KOPT-K1 (cell line): ENCODE data around the gene NUPR2.
"Not testable (repeated sequence)": the region's sequence is repeated elsewhere in the genome, so short reads cannot be mapped to it uniquely, and the experiment has no call there.

ENCODE experiments used
- H3K27ac ChIP-seq: fragments of 200-600 bp; sonication (generic); 2 replicates; pipeline ENCODE4 v1.5.1; 2016; ENCODE audit warnings: antibody characterized with exemption, mild to moderate bottlenecking, low read depth, low read length; ENCODE audit not compliant: poor library complexity, severe bottlenecking
- H3K36me3 ChIP-seq: fragments of 200-600 bp; sonication (generic); 2 replicates; pipeline ENCODE4 v1.5.1; 2017; ENCODE audit warnings: antibody characterized with exemption, mild to moderate bottlenecking, low read length, moderate library complexity; ENCODE audit not compliant: insufficient read depth
- H3K9me3 ChIP-seq: fragments of 200-600 bp; sonication (generic); 2 replicates; pipeline ENCODE4 v1.5.1; 2017; ENCODE audit warnings: antibody characterized with exemption, low read length, mild to moderate bottlenecking; ENCODE audit not compliant: insufficient read depth, poor library complexity, severe bottlenecking

Gene NUPR2

DNA sequence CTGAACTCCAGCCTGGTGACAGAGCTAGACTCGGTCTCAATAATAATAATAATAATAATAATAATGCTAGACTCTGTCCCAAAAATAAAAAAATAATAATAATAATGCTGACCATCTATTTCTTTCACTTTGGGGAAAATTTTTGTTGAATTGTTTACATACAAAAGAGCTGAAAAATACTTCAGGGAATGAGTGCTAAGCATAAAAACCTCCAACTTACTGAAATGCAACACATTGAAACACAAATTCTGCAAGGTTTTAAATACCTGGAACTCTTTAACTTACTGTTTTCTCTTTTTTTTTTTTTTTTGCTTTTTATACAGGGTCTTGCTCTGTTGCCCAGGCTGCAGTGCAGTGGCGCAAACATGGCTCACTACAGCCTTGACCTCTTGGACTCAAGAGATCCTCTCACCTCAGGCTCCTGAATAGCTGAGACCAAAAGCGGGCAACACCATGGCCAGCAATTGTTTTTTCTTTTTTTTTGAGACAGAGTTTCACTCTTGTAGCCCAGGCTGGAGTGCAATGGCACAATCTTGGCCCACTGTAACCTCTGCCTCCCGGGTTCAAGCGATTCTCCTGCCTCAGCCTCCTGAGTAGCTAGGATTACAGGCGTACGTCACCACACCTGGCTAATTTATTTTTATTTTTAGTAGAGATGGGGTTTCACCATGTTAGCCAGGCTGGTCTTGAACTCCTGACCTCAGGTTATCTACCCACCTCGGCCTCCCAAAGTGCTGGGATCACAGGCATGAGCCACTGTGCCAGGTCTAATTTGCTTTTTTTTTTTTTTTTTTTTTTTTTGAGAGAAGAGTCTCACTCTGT, 17.8 kb downstream of the NUPR2 start:
- H3K27ac ChIP-seq = not testable (repeated sequence)
- H3K36me3 ChIP-seq = peaks cover 72% of the 10 kb centered on the region

DNA sequence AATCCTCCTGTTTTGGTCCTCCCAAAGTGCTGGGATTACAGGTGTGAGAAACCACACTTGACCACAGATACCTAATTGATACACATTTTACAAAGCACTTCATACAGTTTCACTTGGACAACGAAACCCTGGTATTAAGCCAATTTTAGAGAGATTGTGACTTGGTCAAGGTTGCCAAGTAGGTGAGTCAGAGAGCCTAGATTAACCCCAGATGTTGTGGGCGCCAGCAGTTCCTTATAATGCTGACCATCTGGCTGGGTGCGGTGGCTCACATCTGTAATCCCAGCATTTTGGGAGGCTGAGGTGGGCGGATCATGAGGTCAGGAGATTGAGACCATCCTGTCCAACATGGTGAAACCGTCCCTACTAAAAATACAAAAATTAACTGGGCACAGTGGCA, 18.5 kb downstream of the NUPR2 start:
- Histone ChIP-seq H3K9me3 (no peaks in the 10 kb centered on the region), H3K27ac (no peak overlapping the region), H3K36me3 (peaks cover 65% of the 10 kb centered on the region)

More for the DNA sequence above, 17.8 kb downstream of the NUPR2 start:
- not testable (repeated sequence) for H3K9me3 ChIP-seq

- Histone ChIP-seq H3K36me3 (peaks cover 41% of the 10 kb centered on the region), H3K27ac (no peak within 1 kb of the TSS)
These were observed 23.3 kb downstream of the NUPR2 start, which contains the start of gene PHKG1 for GRCh38 chr7:56092789-56093531. Gene PHKG1 (minus strand): TSS chr7:56092952. CDS start chr7:56088941, 4,011 bp downstream.

DNA sequence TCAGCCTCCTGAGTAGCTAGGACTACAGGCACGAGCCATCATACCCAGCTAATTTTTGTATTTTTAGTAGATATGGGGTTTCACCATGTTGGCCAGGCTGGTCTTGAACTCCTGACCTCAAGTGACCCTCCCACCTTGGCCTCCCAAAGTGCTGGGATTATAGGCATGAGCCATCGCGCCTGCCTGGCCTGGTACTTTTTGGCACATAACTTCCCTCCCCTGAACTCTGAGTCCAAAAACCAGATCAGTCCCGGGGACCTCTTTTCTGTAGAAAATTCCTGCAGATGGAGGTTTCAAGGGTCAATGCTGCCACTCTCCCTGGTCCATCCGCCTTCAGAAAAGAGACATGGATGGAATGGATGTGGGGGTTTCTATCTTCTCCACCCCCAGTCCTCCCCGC, 23.8 kb downstream of the NUPR2 start:
- peaks cover 41% of the 10 kb centered on the region for H3K36me3 ChIP-seq
- H3K27ac ChIP-seq, H3K9me3 ChIP-seq: not testable (repeated sequence)

More at GRCh38 chr7:56092789-56093531, 23.3 kb downstream of the NUPR2 start, which contains the start of gene PHKG1:
- no peaks in the 10 kb centered on the region for H3K9me3 ChIP-seq

- peaks cover 41% of the 10 kb centered on the region for H3K36me3 ChIP-seq
- H3K27ac ChIP-seq = no peak overlapping the region
- H3K9me3 ChIP-seq = no peaks in the 10 kb centered on the region
These were observed 24.6 kb downstream of the NUPR2 start for GRCh38 chr7:56091591-56091990.

DNA sequence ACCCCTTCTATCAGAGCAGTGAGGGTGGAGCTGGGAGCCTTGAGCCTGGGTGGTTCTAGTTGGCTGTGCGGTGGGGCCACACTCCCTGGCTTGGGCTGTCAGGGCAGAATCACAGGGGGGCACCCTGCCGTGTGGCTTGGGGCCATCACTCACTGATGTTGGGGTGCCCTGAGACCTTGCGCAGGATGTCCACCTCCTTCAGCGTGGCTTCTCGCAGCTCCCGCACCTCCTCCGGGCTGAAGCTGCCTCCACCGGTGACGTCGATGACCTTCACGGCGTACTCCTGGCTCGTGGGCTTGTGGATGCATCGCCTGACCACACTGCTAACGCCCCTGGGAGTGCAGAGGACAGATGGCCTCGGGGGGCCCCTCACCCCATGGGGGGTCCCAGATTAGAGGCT, 28.8 kb downstream of the NUPR2 start:
- H3K9me3 ChIP-seq = no peaks in the 10 kb centered on the region
- peaks cover 75% of the 10 kb centered on the region for H3K36me3 ChIP-seq
- no peak overlapping the region for H3K27ac ChIP-seq

GRCh38 chr7:56086761-56087160, 29.5 kb downstream of the NUPR2 start:
- H3K27ac ChIP-seq = no peak overlapping the region
- peaks cover 82% of the 10 kb centered on the region for H3K36me3 ChIP-seq
- H3K9me3 ChIP-seq = no peaks in the 10 kb centered on the region

GRCh38 chr7:56083150-56083785, 32.9 kb downstream of the NUPR2 start:
- H3K27ac ChIP-seq = no peak overlapping the region
- H3K9me3 ChIP-seq = no peaks in the 10 kb centered on the region
- peaks cover 97% of the 10 kb centered on the region for H3K36me3 ChIP-seq

DNA sequence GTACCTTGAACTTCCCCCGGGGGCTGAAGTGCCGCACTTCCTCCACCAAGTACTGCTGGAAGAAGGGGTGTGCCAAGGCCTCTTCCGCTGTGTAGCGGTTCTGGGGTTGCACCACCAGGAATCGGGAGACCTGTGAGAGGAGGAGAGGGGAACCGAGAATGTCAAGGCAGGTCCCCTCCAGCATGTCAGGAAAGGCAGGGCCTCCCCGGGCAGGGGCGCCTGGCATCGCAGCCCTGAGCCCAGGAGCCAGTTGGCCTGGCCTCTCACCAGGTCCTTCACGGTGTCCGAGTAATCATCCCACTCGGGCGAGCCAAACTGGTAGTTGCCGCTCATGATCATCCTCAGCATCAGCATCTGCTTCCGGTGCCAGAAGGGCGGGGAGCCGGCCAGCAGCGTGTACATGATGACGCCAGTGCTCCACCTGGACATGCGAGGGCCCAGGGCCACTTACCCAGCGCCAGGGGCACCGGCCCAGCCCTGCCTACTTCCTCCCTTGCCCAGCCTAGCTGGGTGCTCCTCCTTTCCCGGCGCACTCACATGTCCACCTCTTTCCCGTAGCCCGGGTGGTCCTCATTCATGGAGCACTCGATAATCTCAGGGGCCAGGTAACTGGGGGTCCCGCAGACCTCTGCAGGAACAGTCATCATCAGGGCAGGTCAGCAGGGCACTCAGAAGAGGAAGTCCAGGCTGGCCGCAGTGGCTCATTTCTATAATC, 34.4 kb downstream of the NUPR2 start:
- no peak overlapping the region for H3K27ac ChIP-seq
- no peaks in the 10 kb centered on the region for H3K9me3 ChIP-seq
- H3K36me3 ChIP-seq = peaks cover 97% of the 10 kb centered on the region

DNA sequence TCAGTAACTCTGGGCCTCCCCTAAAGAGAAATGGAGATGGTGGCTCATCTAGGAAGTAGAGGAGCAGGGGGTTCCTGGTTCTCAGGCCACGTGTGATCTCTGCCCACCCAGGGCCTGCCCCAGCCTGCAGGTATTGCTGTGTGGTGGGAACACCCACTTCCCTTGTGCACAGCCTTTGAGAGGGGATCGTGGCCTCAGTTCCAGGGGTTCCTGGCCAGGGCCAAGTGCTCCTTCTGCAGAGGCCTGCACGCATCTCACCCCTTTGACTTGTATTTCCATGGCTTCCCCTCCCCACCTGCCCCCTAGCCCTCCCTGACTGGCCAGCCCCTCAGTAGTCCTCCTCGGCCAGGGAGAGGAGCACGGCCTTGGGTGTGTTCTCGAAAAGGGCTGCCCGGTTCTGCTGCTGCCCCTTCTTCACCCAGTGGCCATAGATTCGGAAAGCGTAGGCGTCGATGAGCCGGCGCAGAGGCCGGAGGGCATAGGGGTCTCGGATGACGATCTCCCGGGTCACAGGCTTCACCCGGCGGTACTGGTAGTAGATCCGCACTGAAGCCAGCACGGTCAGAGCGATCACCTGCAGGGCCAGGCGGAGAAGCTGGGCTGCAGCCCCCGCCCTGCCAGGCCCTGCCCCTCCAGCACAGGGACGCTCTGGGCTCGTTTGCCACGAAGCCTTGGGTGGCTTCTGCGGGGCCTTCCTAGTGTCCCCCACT, 35.3 kb downstream of the NUPR2 start:
- not testable (repeated sequence) for H3K27ac ChIP-seq, H3K9me3 ChIP-seq
- peaks cover 96% of the 10 kb centered on the region for H3K36me3 ChIP-seq

GRCh38 chr7:56079450-56080185, 36.6 kb downstream of the NUPR2 start:
- peaks cover 89% of the 10 kb centered on the region for H3K36me3 ChIP-seq
- no peaks in the 10 kb centered on the region for H3K9me3 ChIP-seq
- no peak overlapping the region for H3K27ac ChIP-seq

DNA sequence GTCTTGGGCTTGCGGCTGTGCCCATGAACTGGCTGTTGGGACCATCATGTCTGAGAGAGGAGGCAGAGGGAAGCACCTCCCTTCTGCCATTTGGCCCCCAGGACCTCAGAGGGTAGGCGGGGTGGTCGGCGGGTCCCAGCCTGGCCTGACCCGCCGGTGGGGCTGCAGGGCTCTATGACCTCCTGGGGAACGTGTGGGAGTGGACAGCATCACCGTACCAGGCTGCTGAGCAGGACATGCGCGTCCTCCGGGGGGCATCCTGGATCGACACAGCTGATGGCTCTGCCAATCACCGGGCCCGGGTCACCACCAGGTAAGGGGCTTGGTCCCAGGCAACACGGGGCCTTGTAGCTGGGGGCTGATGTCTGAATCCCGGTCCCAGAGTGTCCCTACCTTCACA, 38.0 kb downstream of the NUPR2 start:
- H3K27ac ChIP-seq = no peak overlapping the region
- H3K9me3 ChIP-seq = no peaks in the 10 kb centered on the region
- H3K36me3 ChIP-seq = peaks cover 89% of the 10 kb centered on the region

DNA sequence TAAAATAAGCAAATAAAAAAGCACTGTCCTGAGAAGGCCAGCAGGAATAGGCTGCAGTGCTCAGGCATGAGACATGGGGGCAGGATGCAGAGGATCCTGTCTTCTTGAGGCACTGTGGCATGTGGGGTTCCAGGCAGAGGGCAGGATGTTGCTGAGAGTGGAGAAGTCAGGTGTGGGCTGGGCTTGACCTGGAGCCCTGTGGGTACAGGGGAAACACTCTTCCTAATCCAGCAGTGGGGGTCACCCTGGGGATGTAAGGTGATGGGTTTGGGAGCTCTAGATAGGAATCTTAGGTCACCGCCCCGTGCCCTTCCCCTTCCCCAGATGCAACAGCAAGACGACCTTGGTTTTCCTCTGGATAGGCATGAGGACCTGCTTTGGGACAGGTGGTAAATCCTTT, 38.5 kb downstream of the NUPR2 start:
- H3K27ac ChIP-seq = no peak overlapping the region
- H3K36me3 ChIP-seq = peaks cover 91% of the 10 kb centered on the region

DNA sequence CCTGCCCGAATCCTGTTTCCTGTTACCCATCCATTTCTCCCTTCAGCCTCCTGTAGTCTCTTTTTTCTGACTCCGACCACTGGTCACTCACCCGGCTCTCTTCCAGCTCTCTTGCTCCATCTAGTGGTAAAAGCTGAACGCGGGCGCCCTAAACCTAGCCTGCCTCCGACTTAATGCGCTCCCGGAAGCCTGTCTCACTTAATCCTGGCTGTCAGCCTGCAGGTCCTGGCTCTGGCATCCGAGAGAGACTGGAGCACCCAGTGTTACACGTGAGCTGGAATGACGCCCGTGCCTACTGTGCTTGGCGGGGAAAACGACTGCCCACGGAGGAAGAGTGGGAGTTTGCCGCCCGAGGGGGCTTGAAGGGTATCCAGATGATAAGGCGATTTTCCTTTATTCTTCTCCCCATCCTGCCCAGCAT, 41.8 kb downstream of the NUPR2 start:
- peaks cover 90% of the 10 kb centered on the region for H3K36me3 ChIP-seq
- no peak overlapping the region for H3K27ac ChIP-seq

More for the DNA sequence above, 38.5 kb downstream of the NUPR2 start:
- no peaks in the 10 kb centered on the region for H3K9me3 ChIP-seq

More for the DNA sequence above, 41.8 kb downstream of the NUPR2 start:
- H3K9me3 ChIP-seq = no peaks in the 10 kb centered on the region
